GM18505 (cell line): Measurements from ENCODE around the gene RSPH1.
A peak's percentile ranks its signal among the peaks of the same experiment; 100 is the strongest.

Experiments
- ATAC-seq: cut with Tn5 transposase; IDR thresholded peaks from one replicate; pipeline ENCODE4 v1.9.1; 2021; ENCODE audit not compliant: unreplicated experiment
- POLR2A ChIP-seq: IDR thresholded peaks from 4 replicates; pipeline ENCODE4 v1.6.1; 2011; ENCODE audit warnings: borderline replicate concordance; ENCODE audit not compliant: insufficient read depth, insufficient read length; ENCODE audit errors: extremely low read depth

The RSPH1 gene

DNA sequence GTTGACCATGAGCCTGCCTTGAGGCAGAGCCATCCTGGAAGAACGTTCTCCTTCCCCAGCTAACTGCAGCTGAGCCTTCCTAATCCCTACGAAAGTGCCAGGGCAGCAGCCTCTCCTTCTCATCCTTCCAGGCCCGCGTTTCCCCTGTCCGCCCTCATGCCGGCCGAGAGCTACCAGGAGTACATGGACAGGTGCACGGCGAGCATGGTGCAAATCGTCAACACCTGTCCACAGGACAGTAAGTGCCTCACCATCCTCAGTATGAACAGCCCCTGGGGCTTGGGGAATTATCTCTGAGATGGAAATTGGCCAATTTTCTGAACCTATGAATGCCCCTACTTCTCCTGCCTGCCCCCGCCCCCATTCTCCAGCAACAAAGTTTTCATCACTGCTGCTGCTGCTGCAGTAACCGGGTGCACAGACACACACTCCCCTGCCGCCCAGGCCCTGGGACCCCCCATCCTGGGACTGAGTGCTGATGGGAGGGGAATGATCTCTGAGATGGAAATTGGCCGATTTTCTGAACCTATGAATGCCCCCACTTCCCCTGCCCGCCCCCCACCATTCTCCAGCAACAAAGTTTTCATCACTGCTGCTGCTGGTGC lies 52.7 kb downstream of the RSPH1 start:
- no peak for TF ChIP-seq POLR2A
- no peak for ATAC-seq

DNA sequence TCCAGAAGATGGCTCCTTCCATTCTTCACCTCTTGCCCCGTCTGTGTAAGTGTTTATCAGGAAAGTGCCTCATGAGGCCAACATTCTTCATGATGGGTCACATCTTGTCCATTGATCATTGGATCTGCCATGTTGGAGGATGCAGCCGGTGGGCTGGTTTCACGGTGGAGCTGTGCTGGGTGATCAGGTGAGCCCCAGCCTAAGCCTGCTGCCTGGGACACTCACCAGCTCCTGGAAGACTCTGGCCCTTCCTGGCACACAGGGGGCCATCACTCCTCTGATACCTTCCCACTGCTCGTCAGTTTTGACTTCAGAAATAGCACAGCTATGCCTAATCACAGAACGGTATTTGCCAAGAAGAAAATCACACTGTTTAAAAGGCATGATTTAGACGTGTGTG lies 54.1 kb downstream of the RSPH1 start:
- ATAC-seq: no peak

DNA sequence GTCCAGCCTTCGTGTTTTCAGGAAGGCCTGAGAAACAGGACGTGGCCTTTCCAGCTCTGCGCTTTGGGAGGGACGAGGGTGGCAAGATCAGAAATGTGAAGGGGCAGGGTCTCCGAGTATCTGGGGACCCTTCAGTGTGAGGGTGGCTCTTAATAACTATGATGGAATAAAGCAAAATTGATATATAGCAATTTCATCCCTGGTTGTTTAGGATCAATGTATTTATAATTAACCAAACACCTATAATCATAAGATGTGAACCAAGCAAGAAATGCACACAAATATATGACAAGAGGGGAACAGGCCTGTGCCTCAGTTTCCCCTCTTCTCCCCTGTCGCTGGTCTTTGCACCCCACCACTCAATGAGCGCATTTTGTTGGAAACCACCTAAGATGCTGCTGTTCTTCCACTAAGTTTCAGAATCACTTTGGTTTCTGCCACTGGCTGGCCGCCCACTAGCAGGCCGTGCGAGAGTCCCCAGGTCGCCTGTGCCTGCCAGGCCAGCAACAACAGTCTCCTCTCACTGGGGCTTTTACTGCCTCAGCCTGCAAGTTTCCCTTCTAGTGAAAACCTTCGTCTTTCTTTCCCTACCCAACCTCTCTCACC lies 55.7 kb downstream of the RSPH1 start:
- TF ChIP-seq POLR2A: no peak
- peak; percentile 46 for ATAC-seq

More for the DNA sequence above, 54.1 kb downstream of the RSPH1 start:
- no peak for TF ChIP-seq POLR2A

DNA sequence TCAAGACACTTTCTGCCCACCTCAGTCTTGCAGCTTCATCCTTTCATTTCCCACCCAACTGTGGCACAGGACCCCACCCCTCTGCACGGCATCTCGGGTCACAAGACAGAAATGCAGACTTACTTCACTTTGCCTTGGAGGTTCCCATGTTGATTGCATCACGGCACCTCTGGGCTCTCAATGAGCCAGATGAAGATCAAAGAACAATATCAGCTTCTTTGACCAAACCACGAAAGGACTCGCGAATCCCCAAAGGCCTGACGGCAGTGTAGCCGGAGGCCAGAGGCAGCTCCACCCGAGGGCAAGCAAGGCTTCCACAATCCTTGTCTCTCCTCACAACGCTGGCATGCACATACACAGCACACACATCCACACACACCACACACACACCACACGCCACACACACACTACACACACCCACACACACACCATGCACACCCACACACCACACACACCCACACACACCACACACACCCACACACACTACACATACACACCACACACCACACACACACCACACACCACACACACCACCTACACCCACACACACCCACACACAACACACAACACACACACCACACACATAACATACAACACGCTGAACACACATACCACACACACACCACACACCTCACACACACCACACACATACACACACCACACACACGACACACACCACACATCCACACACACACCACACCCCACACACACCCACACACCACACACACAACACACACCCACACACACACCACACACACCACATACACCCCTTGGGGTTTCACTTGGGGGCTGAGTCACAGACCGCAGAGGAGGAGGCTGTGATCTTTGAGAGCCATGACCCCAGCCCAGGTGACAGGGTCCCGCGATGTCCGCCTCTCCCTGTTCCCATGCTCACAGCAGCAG lies 56.5 kb downstream of the RSPH1 start:
- TF ChIP-seq POLR2A: no peak
- ATAC-seq: no peak

DNA sequence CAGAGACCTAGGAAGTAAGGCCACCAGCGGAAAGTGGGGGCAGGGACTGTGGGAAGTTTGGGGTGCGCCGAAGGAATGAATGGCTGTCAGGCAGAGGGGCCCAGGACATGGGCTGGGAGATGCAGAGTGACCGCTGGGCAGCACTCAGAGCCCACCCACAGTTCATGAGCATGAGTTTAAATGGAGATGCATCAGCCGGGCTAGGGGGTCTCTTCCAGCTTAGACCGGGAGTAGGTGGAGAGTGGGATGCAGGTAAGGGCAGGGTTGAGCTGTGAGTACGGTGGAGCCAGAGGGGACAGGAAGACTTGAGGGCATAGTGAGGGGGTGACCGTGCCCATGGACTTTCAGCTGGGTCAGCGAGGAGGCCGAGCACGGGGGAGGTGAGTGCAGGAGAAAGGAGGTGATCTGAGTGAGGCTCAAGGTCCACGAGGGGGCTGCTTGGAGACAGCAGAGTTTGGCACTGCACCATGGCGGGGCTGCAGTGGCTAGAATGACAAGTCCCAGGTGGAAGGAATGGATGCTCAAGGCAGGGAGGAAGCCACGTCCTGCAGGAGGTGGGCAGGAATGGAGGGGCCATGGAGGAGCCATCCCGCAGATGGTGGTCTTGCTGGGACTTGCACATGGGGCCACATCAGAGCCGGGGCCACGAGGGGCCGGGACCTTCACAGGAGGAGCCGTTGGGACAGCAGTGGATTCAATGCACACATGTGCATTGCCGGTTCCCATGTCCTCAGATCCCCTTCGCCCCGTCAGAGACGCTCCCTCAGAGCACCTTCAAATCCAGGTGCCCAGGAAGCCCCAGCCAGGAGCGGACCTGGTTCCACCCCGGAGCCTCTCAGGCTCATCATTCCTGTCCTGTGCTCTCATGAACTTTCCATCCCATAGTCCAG lies 57.5 kb downstream of the RSPH1 start:
- no peak for ATAC-seq
- no peak for TF ChIP-seq POLR2A

DNA sequence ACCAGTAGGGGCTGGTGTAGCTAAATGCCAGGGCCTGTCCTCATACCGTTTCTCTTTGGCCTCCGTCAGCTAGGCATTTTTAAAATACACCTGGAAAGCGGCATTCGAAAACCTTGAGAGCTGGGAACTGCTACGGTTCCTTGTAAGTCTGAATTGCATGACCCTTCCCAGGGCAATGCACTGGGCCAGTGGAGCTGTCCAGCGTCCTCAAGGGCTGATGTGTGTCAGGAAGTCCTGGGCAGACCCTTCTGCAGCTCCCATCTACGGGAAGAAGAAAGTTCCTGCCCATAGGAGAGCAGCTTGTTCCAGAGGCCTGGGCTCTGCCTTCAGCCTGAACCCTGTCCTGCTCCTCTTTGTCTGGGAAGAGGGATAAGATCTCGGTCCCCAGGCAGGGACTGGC lies 58.2 kb downstream of the RSPH1 start:
- TF ChIP-seq POLR2A: no peak
- no peak for ATAC-seq

DNA sequence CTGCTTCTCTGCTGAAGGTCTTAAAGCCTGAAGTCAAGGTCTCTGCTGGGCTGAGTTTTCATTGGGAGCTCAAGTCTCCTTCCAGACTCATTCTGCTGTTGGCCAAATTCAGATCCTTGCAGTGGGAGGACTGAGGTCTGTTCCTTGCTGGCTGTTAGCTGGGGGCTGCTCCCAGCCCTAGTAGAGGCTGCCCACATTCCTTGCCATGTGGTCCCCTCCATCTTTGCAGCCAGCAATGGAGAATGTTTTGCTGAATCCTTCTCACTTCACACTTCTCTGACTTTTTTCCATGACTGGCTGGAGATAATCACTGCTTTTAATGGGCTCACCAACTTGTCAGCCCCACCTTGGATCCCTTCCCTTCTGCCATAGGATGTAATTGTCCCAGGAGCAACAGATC lies 59.1 kb downstream of the RSPH1 start:
- no peak for ATAC-seq
- TF ChIP-seq POLR2A: no peak

DNA sequence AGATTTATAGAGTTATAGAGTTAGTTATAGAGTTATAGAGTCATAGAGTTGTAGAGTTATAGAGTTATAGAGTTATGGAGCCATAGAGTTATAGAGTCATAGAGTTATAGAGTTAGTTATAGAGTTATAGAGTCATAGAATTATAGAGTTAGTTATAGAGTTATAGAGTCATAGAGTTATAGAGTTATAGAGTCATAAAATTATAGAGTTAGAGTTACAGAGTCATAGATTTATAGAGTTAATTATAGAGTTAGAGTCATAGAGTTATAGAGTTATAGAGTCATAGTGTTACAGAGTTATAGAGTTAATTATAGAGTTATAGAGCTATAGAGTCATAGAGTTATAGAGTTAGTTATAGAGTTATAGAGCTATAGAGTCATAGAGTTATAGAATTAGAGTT lies 60.2 kb downstream of the RSPH1 start:
- TF ChIP-seq POLR2A: no peak
- ATAC-seq: no peak

DNA sequence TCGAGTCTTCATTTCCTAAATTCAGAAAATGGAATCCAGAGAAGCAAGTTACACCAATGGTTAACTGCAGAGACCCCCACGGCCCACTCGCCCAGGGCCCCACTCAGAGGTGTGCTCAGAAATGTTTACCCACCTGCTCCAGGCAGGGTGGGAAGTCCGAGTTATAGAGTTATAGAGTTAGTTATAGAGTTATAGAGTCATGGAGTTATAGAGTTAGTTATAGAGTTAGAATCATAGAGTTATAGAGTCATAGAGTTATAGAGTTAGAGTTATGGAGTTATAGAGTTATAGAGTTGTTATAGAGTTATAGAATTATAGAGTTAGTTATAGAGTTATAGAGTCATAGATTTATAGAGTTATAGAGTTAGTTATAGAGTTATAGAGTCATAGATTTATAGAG lies 60.6 kb downstream of the RSPH1 start:
- TF ChIP-seq POLR2A: no peak
- ATAC-seq: no peak

DNA sequence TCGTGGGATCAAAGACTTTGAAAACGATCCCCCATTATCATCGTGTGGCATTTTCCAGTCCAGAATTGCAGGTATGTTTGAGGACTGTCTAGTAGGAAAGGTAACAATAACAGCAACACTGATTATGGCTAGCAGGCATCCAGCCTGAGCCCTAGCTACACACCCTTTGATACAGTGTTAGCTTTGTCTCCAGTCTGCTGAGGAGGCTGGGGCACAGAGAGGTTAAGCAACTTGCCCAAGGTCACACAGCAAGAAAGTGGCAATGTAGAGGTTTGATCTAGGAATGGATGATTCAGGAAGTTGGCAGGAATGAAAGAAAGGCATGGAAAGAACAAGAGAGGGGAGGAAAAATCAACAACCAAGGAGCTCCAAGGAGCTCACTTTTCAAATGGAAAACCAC lies 61.1 kb downstream of the RSPH1 start:
- ATAC-seq: no peak
- TF ChIP-seq POLR2A: no peak

DNA sequence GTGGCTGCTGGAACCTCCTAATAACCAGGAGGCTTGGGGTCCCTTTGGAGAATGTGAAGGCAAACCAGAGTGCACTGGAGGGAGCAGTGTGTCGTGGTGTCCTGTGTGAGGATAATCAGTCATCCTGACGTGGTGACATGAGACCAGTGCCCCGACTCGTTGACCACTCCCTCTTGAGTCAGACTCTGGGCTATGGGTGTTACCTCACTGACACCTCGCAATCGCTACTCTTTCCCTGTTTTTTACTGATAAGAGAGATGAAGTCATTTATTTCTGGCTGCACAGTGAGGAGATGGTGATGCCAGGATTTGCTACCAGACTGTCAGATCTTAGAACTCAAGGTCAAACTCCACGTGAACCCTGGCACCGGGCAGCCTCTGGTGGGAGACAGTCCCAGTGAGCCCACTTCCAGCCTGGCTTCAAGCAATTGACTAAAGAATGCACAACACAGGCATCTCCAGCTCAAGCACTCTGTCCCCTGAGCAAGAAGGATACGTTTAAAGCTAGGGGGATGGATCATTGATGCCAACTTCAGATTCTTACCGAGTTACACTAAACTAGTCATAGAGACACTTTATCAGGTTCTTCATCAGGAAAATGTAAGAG lies 62.0 kb downstream of the RSPH1 start:
- no peak for ATAC-seq
- TF ChIP-seq POLR2A: no peak

DNA sequence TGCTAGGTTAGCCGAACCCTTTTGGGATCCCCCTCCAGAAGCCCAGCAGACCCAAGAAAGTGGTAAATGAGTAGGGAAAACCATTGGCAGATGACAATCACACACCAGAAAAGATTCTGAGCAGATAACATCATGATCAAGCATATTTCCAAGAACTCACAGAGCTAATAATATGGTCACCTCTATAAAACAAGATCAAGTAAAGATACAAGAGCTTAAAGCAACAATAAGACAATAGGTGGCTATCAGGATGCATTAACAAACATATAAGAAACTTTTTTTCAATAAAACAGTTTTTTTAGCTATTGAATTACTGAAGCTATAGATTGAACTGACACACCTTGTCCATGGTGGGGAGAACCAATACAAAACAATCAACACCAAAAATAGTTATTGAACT lies 63.3 kb downstream of the RSPH1 start:
- ATAC-seq: no peak
- no peak for TF ChIP-seq POLR2A

DNA sequence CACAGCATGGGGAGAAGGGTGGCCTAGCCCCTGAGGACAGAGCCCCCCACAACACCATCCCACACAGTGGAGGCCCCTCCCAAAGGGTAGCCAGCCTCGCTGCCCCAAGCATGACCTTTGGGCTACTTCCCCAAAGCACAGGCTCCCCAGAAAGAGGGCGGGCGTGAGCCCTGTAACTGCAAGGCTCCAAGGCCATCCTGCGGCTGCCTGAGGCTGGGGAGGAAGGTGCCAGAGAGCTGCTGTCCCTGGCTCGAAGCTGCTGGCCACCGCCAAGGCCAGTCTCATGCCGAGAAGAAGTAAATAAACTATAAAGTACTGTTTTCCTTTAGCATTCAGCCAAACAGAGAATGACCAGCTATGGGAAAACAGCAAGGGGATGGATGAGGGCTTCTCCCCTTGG lies 64.8 kb downstream of the RSPH1 start:
- no peak for TF ChIP-seq POLR2A
- ATAC-seq: no peak
